GM13977 (cell line): ENCODE data around the gene SLC8A1.

ENCODE experiments used
- DNase-seq: peaks from one replicate; pipeline ENCODE4 v3.0.0; 2012; ENCODE audit warnings: low spot score
- in situ Hi-C: fragments of 300-500 bp; cut with MboI; formaldehyde crosslinking; loops from one replicate; pipeline ENCODE4 v1.12.0; 2022; ENCODE audit warnings: low sequenced_read_pairs, low pct_unique_long_range_greater_than_20kb, mixed read lengths, inconsistent platforms; ENCODE audit not compliant: unreplicated experiment
- TF ChIP-seq, protein P1 (sequence below): IDR thresholded peaks from 2 replicates; pipeline ENCODE4 v1.5.1; 2012; ENCODE audit warnings: mild to moderate bottlenecking, control low read depth; ENCODE audit not compliant: insufficient read depth; ENCODE audit errors: extremely low read depth, missing control alignments

SLC8A1 gene

DNA sequence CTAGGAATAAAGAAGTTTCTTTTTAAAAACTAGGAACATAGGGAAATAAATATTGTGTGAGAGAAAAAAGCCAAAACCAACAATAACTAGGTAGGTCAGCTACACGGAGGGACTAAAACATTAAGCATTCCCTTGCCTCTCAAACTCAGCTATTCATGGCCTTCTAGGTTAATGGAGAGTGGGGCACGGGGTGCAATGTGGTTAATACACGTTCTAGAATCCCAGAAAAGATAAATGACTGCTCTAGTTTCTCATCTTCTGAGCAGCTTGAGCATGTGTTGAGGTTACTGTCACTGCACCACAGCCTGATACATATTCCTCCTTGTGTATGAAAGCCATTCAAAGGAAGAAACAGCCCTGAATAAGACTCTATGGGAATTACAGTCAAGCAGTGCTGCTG lies 31.4 kb downstream of the SLC8A1 start:
- in situ Hi-C loops: no loop called here
- DNase-seq: no peak
- TF ChIP-seq, protein P1, sequence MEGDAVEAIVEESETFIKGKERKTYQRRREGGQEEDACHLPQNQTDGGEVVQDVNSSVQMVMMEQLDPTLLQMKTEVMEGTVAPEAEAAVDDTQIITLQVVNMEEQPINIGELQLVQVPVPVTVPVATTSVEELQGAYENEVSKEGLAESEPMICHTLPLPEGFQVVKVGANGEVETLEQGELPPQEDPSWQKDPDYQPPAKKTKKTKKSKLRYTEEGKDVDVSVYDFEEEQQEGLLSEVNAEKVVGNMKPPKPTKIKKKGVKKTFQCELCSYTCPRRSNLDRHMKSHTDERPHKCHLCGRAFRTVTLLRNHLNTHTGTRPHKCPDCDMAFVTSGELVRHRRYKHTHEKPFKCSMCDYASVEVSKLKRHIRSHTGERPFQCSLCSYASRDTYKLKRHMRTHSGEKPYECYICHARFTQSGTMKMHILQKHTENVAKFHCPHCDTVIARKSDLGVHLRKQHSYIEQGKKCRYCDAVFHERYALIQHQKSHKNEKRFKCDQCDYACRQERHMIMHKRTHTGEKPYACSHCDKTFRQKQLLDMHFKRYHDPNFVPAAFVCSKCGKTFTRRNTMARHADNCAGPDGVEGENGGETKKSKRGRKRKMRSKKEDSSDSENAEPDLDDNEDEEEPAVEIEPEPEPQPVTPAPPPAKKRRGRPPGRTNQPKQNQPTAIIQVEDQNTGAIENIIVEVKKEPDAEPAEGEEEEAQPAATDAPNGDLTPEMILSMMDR: no peak

DNA sequence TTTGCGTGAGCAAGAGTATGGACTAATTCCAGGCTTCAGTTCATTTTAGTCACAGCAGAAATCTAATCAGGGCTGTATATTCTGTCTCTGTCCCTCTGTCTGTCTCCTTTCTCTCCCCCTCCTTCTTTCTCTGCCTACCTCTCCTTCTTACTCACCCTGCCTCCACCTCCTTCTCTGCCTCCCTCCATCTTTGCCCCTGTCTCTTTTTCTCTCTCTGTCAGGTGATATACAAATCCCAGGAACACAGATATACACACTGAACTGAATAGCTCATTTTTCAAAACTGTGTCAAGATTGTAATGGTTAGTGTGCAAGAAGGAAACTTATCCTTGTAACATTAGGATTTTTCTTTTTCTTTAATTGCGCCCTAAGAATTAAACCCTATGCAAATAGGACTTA lies 32.5 kb downstream of the SLC8A1 start:
- TF ChIP-seq, protein P1: no peak
- in situ Hi-C loops: no loop called here
- no peak for DNase-seq

- TF ChIP-seq, protein P1: no peak
- DNase-seq: no peak
- in situ Hi-C loops: no loop called here
Observed at GRCh38 chr2:40418614-40419363, 33.1 kb downstream of the SLC8A1 start.

GRCh38 chr2:40416486-40416885 lies 35.4 kb downstream of the SLC8A1 start:
- in situ Hi-C loops: no loop called here
- DNase-seq: no peak
- TF ChIP-seq, protein P1: no peak

GRCh38 chr2:40415391-40415790 lies 36.5 kb downstream of the SLC8A1 start:
- in situ Hi-C loops: no loop called here
- DNase-seq: no peak
- TF ChIP-seq, protein P1: no peak

DNA sequence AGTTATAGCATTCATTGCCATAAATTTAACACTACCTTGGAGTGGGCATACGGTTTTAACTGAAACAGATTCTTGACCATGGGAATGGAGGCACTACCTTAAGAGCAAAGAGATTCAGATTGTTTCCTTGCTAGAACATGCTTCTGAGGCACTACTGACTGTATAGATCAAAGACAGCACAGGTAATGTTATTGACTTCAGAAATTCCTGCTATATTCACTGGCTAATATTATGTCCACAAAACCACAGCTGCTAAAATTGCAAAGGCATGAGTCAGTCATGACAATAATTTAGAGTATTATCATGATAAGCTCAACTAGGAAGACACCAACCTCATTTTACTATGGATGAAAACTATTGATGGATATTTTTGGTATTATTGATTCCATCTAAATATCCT lies 39.4 kb downstream of the SLC8A1 start:
- DNase-seq: no peak
- in situ Hi-C loops: no loop called here
- TF ChIP-seq, protein P1: no peak
